Measurements from ENCODE around the gene LCE3D.

GRCh38 chr1:152599934-152600333, 19.6 kb upstream of the LCE3D start, which contains the start of gene LCE3C:
- no peak for TF ChIP-seq CTCF (IDR thresholded peaks at IDR 0.05)
- no peak for TF ChIP-seq POLR2A (IDR thresholded peaks at IDR 0.05)
- TF ChIP-seq EP300 (IDR thresholded peaks at IDR 0.05) = no peak

All from ovary (tissue), 3 donors.